ENCODE results near the gene KMO. TPM values are rescaled to one million over a fixed set of nuclear protein-coding genes. Genes with fewer than 3 reads are reported as not detected.

The KMO gene
- 1.2 to 2.5 TPM (median 1.4 TPM) in 5 replicates for total RNA-seq (2022; extraction: Qiagen RNA extraction; ENCODE audit: low read depth)

DNA sequence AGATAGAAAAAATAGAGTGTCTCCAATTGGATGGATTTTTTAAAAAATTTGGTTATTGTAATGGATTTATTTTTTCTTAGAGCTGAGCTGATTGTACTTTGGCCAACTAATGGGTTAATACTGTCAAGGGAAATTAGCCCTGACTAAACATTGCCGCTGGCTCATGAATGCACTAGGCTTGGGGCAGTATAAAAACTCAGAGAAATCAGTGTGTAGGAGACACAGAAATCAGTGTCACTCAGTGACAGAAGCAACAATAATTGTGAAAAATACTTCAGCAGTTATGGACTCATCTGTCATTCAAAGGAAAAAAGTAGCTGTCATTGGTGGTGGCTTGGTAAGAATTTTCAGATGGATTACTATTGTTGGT lies at the start of gene KMO:
Gene KMO, plus strand, starts transcription at position 217 of the 370 bp plus-strand sequence. Its CDS starts 67 bp downstream, at position 284.

DNA sequence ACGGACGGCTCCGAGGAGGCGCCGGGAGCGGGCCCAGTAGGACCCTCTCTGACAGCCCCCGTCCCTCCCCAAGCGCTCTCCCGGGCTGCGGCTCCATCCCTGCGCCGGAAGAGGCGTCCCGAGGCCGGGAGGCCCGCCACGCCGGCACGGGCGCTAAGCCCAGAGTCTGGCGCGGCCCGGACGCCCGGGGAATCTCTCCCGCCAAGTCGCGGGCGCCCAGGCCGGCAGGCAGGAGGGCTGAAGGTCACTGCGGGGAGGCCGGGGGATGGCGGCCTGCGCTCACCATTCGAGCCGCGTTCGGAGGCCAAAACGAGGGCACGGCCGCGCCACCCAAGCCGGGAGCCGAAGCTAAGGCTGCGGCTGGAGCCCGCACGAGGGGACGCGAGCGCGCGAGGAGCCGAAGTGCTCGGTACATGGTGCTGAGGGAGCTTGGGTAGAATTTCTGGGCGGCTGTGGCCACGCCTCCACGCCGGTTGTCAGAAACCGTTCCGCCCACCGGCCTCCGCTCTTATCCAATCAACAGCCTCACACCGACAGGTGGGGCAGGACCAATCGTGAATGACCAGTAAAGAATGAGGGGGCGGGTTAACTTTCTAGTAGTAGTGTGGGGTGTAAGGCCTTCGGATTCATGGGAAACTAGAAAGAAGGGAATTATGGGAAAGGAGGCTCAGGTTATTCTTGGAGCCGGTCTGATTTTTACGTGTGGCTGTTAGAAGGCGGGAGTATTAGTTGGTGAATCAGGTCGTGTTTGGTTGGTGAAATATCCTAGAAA lies 12.7 kb upstream of the KMO start, which contains the start of gene FH:
Gene FH, minus strand, starts transcription at position 448 of the 772 bp plus-strand sequence. Its CDS starts 33 bp downstream, at position 415.

GRCh38 chr1:241640149-241640866 lies 108.1 kb downstream of the KMO start, which contains the start of the genes CHML and OPN3:
CHML (minus strand) TSS chr1:241640369; CDS start chr1:241635766, 4,603 bp downstream.
OPN3 (minus strand) TSS chr1:241640369; CDS start chr1:241640254, 115 bp downstream.

Other genes with a start within 250 kb of the KMO start
- gene RGS7, start 175.2 kb upstream of the KMO start, total RNA-seq (2022; extraction: Qiagen RNA extraction; ENCODE audit: low read depth), result 0.03 to 0.12 TPM (median 0.09 TPM) in 4 of 5 replicates, not detected in the other
- 89.9 to 93.4 TPM (median 91.8 TPM) in 5 replicates for gene FH, start 12.6 kb upstream of the KMO start, total RNA-seq (2022; extraction: Qiagen RNA extraction; ENCODE audit: low read depth)
- 7.4 to 10.2 TPM (median 8.7 TPM) in 5 replicates for gene CHML, start 108.0 kb downstream of the KMO start, total RNA-seq (2022; extraction: Qiagen RNA extraction; ENCODE audit: low read depth)
- gene OPN3, start 108.0 kb downstream of the KMO start, total RNA-seq (2022; extraction: Qiagen RNA extraction; ENCODE audit: low read depth), result 51.7 to 59.2 TPM (median 55.2 TPM) in 5 replicates
- not detected in 5 replicates for gene WDR64, start 119.9 kb downstream of the KMO start, total RNA-seq (2022; extraction: Qiagen RNA extraction; ENCODE audit: low read depth)

Data from A549 treated with CpdA at 1 μM for 4 hours (cell line).